Measurements from ENCODE around the gene DMWD.

Gene DMWD

GRCh38 chr19:45742969-45743368, 49.7 kb downstream of the DMWD start:
- DNase-seq, result no peak

GRCh38 chr19:45739498-45740439, 52.9 kb downstream of the DMWD start:
- no peak for DNase-seq

- no peak for DNase-seq
Measured at GRCh38 chr19:45733160-45733810, 59.4 kb downstream of the DMWD start, which contains the start of gene MEIOSIN. TSS of gene MEIOSIN (plus strand) at chr19:45733439. CDS start at chr19:45735377, 1,938 bp downstream.
